Measurements from ENCODE around the gene WDR31.
"Not testable (repeated sequence)": the region's sequence is repeated elsewhere in the genome, so short reads cannot be mapped to it uniquely, and the experiment has no call there.

Gene WDR31

DNA sequence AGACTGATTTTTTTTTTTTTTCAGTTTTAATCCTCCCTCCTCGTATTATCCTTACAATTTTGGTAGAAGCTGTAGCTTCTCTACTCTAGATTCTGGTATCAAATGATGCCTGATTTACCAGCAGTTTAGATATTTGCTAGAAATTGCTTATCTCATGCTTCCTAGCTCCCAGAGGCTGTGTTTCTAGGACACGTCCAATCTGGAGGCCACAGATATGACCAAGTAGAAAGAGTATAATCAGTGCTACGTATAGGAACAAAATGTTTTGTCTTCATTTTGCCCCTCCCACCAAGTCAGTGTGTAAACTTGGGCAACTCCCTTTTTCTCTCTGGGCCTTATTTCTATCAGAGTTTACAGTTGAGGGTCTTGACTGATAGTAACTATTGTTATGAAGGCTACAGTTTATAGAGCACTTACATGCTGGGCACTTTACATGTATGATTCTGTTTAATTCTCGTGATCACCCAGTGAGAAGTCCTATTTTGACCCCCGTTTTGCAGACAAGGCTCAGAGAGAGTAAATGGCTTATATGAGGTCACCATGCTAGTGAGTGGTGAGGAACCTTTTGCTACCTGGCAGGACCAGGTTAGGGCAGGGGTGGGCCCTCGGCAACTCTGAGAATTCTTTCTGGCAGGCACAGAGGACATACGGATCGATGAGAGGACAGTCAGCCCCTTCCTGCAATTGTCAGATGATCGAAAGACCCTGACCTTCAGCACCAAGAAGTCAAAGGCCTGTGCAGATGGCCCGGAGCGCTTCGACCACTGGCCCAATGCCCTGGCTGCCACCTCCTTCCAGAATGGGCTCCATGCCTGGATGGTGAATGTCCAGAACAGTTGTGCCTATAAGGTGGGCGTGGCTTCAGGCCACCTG, 29.1 kb upstream of the WDR31 start:
- no peak for DNase-seq (ENCODE audit: low read depth in 2 of 2)

DNA sequence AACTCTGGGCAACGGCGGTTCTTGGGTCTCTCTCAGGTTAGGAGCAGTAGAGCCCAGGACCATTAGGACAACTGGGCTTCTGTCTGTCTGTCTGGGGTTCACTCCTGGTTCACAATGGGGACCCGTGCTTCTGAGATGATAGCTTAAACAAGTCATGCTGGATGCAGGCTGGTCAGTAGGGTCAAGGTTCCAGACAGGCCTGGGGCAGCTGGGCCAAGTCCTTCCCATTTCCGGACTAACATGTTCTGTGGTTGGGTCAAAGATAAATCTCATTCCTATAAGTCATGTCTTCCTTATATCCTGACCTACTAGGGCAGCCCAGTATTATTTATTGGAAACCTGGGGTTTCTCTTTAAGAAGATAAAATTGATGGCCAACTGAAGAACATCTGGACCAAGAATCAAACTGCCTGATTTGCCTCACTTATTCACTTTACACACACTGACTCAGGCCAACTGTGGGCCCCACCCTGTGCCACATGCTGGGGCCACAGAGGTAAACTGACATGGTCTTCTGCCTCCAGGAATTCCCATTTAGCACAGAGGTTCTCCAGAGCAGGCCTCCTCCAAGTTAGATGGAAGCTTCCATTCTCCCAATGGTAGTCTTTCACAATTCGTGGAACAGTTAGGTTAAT, 28.4 kb upstream of the WDR31 start:
- no peak for DNase-seq (ENCODE audit: low read depth in 2 of 2)

DNA sequence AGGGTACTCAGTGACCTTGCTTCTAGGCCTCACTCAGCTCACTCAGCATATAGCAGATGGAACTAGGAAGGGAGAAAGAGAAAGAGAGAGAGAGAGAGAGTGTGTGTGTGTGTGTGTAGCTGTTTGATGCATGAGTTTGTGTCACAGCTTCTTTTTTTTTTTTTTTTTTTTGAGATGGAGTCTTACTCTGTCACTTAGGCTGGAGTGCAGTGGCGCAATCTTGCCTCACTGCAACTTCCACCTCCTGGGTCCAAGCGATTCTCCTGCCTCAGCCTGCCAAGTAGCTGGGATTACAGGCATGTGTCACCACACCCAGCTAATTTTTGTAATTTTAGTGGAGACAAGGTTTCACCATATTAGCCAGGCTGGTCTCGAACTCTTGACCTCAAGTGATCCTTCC, 25.6 kb upstream of the WDR31 start:
- DNase-seq (ENCODE audit: low read depth in 2 of 2) = not testable (repeated sequence)

DNA sequence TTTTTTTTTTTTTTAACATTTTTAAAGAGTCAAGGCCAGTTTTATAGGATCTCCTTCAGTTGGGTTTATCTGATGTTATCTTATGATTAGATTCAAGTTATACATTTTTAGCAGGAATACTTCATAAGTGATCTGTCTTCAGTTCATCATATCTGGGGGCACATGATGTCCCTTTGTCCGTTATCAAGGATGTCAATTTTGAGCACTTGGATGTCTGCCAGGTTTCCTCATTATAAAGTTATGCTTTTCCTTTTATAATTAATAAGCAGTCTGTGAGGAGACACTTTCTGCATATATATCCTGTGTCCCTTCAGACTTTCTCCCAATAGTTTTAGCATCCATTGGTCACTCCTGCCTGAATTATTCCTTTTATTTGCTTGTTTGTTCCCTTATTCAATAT, 24.9 kb upstream of the WDR31 start:
- DNase-seq (ENCODE audit: low read depth in 2 of 2) = no peak

DNA sequence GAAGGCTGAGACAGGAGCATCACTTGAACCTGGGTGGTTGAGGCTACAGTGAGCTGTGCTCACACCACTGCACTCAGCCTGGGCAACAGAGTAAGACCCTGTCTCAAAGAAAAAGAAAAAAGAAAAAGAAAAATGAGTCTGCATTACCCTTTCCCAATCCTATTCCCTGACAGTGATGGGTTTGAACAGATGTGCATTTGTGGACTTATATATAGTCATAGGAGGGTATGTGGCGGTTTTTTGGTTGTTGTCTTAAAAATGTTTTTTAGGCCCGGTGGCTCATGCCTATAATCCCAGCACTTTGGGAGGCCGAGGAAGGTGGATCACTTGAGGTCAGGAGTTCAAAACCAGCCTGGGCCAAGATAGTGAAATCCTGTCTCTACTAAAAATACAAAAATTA, 23.3 kb upstream of the WDR31 start:
- no peak for DNase-seq (ENCODE audit: low read depth in 2 of 2)

DNA sequence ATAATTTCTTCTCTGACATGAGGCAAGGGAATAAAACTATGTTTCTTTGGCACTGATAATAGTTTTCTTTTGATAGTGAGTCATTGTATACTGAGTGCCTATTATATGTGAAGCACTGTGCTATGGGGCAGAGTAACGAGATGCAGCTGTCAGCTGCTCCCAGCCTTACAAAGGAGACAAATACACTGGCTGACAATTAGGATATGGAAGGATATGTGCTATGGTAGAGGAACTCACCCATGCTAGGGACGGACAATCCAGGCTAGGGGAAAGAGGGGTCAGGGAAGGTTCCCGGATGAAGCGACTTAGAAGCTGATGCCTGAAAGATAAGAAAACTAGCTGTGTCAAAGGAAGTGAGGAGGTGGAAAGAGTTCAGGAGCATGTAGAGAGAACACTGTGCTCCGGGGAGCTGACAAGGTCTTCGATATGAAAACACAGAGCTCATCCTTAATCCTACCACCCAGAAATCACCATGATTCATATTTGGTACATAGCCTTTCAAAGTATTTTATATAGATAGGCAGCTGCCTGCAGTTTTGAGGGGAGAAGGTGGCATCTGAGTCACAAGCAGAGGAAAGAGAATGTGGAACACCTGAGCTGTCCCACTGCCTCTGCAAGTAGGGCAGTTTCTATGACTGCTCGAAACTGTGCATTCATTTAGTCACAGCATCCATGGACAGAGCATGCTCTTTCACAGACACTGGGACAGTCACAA, 21.4 kb upstream of the WDR31 start:
- DNase-seq (ENCODE audit: low read depth in 2 of 2) = no peak

DNA sequence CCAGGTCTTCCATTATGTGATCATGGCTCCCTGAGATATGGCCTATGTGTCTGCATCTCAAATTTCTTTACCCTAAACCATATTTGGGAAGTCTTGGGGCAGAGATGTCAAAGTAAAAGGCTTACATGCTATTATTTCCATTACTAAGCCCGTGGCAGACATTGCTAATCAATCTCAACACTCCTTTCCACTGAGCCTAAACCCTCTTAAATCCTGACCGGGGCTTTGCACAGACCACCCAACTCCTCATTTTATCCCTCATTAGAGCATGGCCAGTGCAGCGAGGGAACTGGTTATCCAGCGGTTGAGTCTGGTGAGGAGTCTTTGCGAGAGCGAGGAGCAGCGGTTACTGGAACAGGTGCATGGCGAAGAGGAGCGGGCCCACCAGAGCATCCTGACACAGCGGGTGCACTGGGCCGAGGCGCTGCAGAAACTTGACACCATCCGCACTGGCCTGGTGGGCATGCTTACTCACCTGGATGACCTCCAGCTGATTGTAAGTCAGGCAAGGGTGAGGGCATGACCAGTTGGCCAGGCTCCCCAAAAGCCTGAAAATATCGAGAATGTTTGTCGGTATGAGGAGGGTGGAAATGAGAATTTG, 20.3 kb upstream of the WDR31 start:
- DNase-seq (ENCODE audit: low read depth in 2 of 2) = no peak

DNA sequence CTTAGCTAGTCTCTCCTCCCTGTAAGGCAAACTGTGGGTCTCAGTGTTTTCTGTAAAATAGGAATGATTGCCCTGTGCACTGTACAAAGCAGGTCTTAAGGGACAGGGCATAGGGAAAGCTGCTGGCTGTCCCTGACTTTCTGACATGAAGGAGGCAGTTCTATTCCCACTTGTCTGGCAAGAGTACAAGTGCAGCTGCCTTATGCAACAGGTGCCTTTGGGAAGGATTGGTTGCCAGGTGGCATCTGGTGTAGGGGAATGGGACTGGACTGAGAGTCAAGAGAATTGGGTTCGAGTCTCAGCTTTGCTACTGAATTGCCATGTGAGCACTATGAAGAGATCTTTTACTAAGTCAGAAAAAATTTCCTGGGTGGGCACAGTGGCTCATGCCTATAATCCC, 19.3 kb upstream of the WDR31 start:
- no peak for DNase-seq (ENCODE audit: low read depth in 2 of 2)

DNA sequence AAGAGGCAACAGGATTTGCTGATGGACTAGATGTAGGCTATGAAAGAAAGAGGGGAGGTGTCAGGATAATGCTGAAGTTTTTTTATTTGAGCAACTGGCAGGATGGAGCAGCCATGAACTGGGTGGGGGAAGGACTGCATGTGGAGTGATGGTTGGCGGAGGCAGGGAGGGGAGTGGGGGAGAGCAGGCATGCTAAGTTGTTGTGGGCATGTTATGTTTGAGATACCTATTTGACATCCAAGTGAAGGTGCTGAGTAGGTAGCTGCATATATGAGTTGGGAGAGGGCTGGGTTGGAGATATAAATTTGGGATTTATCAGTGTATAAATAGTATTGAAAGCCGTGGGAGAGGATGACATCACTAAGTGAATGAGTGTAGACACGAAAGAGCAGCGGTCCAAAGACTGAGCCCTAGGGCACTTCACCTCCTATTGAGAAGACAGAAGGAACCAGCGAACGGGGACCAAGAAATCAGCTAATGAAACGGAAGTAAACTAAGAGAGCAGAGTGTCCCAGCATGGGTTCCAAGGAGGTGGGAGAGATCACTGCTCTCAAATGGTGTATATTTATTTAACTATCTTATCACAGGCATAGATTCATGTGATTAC, 16.7 kb upstream of the WDR31 start:
- DNase-seq (ENCODE audit: low read depth in 2 of 2) = no peak

DNA sequence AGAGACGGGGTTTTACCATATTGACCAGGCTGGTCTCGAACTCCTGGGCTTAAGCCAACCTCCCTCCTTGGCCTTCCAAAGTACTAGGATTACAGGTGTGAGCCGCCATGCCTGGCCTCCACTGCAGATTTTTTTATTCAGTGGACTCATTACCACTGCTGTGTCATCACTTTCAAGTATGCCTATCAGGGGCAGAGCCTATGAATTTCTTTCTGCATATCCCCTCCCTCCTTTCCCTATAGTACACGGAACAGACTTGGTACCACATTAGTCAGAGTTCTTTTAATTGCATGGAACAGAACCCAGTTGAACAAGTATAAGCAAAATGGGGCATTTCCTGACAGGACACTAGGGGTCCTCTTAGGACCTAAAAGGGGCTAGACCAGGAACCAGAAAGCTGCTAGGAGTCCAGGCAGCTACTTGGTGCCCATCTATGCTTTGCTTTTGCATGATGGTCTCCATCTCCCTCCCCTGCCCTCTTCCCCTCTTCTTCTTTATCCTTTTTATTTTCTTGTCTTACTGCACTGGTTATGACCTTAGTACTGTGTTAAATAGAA, 15.0 kb upstream of the WDR31 start:
- DNase-seq (ENCODE audit: low read depth in 2 of 2) = no peak

DNA sequence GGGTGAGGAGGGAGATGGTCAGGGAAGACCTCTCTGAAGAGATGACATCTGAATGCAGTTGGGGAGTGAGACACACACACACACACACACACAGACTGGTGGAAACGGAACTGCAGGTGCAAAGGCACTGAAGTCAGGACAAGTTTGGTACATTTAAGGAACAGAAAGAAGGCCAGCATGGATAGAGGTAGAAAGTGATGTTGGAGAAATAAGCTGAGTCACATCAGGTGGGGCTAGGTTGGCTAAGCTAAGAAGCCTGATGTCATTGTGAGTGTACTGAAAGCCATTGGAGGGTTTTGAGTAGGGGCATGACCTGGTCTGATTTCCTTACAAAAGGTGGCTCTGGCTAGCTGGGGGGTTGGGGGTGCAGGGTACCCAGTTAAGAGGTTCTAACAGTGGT, 12.3 kb upstream of the WDR31 start:
- DNase-seq (ENCODE audit: low read depth in 2 of 2) = no peak

DNA sequence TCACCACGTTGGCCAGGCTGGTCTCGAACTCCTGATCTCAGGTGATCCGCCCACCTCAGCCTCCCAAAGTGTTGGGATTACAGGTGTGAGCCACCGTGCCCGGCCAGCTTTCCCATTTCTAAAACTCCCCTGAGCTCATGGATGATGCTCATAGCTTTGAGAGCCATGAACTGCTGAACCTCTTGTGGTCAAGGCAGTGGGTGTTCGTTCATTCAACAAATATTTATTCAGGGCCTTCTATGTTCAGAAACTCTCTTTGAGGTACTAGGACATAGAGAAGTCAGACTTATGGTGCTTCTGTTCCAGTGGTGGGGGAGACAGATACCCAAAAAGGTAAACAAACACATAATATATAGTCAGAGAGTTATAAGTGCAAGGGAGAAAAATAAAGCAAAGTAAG, 11.9 kb upstream of the WDR31 start:
- DNase-seq (ENCODE audit: low read depth in 2 of 2) = no peak

DNA sequence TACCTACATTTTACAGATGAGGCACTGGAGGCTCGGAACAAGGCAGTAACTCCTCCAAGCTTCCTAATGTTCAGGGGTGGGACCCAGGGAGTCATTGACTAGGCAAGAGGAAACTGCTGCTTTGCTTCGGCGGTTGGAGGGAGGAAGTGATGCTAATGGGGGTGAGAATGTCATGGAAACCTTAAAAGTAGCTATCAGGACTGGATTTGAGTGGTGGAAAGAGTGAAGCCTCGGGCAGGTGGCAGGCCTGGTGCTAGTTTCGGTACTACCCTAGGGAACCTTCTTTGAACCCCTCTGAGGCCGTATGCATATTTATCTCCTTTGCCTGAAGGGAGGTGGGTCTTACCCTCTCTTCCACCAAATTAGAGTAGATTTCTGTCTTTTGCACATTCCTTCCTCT, 10.9 kb upstream of the WDR31 start:
- no peak for DNase-seq (ENCODE audit: low read depth in 2 of 2)

DNA sequence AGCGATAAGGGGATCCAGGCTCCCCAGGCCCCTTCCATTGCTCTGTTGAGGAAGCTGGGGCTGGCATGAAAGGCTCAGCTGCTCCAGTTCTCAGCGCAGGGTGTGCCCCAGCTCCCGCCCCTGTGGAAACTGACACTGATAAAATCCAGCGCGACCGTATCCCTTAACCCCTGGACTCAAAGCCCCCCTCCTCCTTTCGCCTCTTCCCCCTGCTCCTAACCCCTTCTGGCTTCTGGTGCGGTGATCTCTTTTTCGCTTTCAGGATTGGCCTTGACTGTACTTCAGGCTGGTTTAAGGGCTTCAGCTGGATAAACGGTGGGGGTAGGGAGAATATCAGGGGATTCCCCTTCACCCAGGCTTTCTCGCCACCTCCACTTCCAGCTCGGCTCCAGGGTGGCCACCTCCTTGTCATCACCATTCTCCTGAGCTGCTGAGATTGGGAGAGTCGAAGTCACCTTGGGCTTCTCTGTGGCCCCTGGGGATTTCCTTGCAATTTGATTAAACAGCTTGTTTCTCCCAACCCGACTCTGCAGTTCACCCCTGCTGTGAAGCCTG, 10.1 kb upstream of the WDR31 start:
- no peak for DNase-seq (ENCODE audit: low read depth in 2 of 2)

DNA sequence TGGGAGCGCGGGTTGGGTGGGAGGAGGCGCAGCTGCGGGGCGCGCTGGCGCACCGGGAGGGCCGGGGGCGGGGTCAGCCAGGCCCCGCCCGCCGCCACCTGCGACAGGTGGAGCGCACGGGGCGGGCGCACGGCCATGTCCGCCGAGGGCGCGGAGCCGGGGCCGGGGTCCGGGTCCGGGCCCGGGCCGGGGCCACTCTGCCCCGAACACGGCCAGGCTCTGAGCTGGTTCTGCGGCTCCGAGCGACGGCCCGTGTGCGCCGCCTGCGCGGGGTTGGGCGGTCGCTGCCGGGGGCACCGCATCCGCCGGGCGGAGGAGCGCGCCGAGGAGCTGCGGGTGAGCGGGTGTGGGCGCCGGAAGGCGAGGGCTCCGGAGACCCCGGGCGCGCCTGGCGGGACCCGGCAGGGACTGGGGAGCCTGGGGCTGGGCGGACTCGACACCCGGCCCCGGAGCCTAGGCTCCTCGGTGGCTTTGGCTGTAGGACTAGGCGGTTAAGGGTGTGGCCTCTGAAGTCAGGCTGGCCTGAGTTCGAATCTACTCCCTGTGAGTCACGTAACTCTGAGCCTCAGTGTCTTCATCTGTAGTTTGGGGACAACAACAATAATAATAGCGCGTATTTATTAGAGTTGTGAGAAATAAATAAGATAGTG, 9.5 kb upstream of the WDR31 start, which contains the start of gene BSPRY:
BSPRY (plus strand) TSS at position 97 of the 650 bp plus-strand sequence; CDS start at position 136, 39 bp downstream.
- DNase-seq (ENCODE audit: low read depth in 2 of 2) = no peak

DNA sequence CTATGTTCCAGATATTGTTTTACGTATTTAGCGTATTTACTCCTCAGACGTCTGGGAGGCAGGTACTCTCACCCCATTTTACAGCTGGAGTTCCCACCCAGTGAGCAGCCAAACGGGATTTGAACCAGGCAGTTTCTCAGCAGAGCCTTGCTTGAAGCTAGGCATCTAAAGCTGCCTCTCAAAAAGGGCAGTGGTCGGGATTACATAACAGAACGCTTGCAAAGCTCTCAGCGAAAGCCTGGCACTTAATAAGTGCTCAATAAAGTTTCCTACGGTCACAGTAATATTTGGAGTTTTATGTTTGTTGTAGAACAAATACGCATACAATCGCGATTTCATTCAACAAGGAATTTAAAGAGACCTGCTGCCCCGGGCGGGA, 9.0 kb upstream of the WDR31 start:
- DNase-seq (ENCODE audit: low read depth in 2 of 2) = no peak

DNA sequence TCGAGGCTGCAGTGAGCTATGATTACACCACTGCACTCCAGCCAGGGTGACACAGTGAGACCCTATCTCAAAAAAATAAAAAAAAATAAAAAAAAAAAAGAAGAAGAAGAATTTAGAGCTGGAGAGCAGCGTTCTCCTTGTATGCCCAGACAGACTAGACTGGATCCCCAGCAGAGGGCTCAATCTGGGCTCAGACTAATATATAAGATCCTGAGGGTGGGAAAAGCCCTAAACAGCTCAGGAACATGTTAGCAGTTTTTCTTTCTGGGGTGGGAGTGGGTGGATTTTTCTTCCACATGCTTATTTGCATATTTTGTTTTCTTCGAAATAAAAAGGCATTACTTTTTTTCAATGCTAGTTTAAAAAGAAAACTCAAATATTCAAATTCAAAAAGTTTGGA, 8.4 kb upstream of the WDR31 start:
- no peak for DNase-seq (ENCODE audit: low read depth in 2 of 2)

DNA sequence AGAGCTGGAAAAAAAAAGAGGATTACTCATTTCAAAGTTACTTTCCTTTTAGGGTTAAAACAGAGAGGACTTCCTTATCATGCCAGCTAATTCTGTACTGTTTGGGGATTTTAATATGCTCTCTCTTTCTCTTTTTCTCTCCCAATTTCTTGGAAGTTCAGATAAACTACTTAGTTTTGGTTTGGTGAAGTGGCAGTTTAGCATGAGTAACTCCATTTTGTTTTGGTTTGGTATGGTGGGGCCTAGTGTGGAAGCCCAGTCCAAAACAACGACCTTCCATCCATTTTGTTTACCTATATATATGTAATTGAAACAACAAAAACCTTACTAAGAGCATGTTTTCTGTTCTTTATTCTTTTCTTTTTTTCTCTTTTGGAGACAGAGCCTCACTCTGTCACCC, 5.6 kb upstream of the WDR31 start:
- no peak for DNase-seq (ENCODE audit: low read depth in 2 of 2)

DNA sequence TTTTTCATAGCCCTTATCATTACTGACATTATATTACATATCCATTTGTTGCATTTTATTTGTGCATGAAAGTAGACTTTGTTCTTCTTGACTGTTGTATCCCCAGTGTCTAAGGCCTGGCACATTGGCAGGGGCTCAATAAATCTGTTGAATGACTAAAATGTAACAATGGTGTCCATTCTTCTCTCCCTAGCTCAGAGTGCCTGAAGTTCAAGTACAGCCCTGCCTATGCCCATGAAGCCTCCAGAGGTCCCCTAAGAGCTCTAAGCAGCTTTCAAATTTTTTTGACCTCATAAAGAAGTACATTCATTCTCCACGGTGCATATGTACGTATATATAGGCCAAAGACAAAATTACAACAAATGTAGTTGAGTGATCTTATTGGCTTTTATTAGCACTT, 5.1 kb upstream of the WDR31 start:
- DNase-seq (ENCODE audit: low read depth in 2 of 2) = no peak

DNA sequence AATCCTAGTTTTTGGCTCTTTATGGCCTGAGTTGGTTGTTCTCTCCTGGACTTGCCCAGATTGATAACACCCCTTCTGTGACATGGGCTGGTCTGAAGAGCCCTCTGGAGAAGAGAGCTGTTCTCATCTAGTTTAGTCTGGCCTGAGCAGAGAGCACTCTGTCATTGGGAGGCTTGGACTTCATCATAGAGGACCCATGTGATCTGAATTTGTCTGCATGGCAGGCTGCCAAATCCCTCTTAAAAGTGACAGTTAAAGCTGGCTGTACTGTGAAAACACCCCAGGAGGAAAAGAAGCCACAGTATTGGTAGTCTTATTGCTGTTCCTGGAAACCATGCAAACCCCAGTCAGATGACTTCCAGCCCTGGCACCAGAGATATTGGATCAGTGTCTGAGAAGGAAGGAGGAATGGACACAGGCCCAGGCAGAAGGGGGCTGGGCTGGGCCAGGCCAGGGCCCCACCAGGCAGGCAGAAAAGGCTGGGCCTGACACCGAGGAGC, 3.7 kb upstream of the WDR31 start:
- DNase-seq (ENCODE audit: low read depth in 2 of 2) = no peak
